GM19328 (cell line): ENCODE data around the gene KCNQ1.

Experiments
- ATAC-seq: cut with Tn5 transposase; IDR thresholded peaks from one replicate; pipeline ENCODE4 v1.9.1; 2021; ENCODE audit warnings: mild to moderate bottlenecking, moderate library complexity; ENCODE audit not compliant: unreplicated experiment

KCNQ1 gene

DNA sequence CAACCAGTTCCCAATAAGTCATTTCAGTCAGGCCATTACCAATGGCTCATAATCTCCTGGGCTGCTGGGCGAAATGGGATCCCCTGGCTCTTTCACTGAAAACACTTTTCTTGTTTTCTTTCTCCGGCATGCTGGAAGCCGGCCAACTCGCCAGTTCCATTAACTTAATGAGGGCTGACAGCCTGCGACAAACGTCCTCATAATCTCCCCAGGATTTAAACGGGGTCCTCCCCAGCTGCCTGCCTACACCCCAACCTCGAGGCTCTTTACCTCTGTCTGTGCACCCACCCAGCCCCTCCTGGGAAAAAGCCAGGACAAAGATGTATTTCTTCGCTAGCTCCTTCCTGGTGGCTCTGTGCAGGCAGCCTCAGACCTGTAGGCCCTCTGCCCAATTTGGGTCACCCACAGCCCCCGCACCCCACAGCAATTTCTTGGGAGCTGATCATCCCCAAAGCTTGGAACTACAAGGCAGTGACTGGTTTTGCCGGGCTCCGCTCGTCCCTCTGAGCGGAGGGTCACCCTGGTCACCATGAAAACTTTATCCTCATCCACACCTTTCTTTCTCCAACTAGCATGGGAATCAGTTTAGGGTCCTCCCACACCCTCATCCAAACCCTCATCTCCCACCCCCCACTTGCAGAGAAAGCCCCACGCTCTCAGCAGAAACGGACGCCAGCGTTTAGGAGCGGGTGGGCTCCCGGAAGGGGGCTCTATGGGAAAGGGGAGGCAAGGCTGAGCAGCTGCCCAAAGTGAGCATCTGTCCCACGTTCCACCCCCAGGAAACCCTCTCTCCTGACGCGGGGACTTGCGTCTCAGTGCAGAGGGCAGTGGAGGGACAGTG, 306.1 kb downstream of the KCNQ1 start:
- ATAC-seq: no peak

DNA sequence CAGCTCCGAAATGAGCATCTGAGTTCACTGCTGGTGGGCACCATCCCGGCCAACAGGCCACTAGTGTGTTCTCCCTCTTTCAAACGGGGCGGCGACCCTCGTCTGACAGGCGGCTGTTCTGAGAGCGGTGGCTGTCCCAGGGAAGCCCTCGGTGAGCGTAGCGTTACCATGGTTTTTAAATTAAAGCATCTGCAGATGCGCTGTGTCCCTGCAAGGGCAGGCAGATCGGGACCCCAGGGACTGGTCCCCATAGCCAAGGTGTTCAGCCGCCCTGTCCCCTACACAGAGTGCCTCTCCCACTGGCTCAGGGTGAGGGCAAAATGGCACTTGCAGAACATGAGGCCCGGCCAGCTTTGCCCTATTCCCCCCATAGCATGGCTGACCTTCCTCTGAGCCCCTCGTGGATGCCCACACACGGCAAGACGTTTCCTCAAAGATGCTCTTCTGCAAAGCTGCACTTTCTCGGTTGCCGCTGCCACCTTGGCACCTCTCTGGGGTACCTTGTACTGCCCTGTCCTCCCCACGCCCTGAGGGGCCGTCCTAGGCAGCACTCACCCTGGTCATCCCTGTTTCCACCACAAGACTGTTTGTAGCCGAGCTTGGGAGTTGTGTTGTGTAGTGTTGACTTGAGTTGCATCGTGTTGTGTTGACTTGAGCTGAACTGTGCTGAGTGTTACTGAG, 306.9 kb downstream of the KCNQ1 start:
- no peak for ATAC-seq

DNA sequence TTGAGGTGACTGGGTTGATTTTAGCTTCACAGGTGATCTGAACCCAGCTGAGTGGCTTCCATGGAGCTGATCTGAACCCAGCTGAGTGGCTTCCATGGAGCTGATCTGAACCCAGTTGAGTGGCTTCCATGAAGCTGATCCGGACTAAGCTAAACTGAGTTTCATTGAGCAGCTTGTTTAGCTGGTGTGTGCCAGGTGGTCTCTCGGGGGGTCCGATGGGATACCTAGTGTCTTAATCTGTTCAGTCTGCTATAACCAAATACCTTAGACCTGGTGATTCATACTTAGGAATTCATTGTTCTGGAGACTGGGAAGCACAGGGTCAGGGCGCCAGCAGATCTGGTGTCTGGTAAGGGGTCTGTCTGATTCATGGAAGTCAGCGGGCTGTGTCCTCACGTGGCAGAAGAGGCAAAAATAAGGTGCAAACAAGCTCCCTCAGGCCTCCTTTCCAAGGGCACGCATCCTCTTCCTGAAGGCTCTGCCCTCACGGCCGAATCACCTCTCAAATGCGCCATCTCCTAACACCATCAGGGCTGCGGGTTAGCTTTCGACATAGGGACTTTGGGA, 307.5 kb downstream of the KCNQ1 start:
- ATAC-seq: no peak

DNA sequence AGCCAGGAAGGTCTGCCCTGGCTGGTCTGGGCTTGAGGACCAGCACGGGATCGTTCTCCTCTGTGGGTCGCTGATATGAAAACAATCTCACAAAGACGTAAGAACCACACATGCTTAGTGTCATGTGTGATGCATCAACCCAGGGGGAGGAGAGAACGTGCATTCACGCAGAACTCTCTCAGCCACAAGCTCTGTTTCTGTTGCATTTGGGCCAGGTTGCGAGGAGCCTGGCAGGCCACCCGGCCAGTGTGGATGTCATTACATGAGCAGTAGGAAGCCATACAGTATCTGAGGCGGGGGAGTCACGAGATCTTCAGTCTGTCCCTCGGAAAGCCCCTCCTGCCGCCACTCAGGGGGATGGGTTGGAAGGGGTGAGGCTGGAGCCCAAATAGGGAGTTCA, 308.1 kb downstream of the KCNQ1 start:
- ATAC-seq: no peak

DNA sequence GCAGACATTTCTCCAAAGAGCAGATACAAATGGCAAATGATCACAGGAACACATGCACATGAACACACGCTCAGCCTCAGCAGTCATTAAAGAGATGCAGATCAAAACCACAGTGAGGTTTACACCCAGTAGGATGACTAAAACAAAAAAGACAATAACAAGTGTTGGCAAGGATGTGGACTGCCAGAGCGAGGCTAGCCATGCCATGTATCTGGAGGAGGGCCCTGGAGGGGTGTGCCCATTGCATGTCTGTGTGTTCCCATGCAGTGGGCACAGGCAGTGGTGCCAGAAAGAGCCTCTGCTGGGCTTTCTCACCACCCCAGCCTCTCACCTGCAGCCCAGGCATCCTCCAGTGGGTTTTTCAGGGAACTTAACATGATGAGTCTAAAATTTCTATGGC, 309.2 kb downstream of the KCNQ1 start:
- no peak for ATAC-seq

DNA sequence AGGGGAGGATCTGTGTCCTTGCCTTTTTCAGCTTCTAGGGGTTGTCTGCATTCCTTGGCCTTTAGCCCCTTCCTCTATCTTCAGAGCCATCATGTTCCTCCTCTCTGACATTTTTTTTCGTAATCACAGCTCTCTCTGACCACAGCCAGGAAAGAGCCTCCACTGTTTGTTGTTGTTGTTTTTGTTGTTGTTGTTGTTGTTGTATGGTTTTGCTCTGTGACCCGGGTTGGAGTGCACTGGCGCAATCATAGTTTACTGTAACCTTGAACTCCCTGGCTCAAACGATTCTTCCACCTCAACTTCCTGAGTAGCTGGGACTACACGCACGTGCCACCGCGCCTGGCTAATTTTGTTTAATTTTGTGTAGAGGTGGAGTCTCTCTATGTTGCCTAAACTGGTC, 310.3 kb downstream of the KCNQ1 start:
- ATAC-seq: no peak

DNA sequence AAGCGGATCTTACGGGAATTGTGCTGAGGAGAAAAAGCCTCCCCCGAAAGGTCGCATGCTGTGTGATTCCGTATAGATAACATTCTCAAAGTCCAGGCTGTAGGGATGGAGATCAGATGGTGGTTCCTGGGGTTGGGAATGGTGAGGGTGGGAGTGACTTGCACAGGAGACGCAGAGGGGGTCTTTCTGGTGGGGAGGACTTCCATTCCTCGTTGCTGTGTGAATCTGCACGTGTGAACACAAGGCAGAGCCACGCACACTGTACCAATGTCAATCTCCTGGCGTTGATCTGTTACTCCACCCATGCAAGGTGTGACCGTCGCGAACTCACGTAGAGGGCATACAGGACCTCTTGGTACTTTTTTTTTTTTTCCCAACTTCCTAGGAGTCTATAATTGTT, 313.9 kb downstream of the KCNQ1 start:
- ATAC-seq: no peak

DNA sequence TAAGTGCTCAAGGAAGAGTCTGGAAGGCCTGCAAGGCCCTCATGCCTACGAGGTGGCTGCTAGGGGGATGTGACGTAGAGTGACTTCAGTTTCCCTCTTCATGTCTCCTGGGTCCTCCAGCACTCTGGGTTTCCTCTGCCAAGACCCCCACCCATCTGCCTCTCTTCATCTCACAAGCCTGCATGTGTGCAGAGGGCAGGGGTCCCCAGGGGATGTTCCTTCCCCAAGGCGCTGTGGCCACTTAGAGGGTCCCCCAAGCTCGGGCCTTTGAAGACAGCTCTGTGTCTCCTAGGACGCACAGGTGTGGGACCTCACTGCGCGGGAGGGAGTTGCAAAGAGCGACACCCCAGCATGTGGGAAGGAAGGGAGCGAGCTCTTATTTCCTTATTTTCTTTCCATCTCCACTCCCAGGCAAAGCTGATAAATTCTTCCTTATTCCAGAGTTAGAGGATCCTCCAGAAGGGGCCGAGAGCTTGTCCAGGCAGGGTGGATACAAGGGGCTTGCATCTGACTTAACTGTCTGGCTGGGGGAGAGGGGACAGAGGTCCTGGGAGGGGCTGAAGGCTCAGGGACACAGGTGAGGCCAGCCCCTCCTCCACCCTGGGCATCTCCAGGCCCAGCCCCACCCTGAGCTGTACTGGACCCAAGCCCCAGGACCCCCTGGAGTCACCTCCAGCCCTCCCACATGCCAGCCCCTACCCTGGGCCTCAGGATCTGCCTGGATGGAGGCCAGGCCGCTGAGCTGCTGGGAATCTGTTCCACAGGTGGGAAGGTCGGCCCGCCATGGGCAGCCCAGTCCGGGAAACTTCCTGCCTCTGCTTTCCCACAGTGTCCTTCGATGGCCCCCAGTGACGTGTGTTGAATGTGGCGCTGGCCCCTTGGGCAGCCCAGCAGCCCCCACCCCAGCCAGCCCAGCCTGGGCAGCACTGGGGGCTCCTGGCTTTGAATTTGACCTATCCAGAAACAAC, 314.7 kb downstream of the KCNQ1 start:
- ATAC-seq: no peak

DNA sequence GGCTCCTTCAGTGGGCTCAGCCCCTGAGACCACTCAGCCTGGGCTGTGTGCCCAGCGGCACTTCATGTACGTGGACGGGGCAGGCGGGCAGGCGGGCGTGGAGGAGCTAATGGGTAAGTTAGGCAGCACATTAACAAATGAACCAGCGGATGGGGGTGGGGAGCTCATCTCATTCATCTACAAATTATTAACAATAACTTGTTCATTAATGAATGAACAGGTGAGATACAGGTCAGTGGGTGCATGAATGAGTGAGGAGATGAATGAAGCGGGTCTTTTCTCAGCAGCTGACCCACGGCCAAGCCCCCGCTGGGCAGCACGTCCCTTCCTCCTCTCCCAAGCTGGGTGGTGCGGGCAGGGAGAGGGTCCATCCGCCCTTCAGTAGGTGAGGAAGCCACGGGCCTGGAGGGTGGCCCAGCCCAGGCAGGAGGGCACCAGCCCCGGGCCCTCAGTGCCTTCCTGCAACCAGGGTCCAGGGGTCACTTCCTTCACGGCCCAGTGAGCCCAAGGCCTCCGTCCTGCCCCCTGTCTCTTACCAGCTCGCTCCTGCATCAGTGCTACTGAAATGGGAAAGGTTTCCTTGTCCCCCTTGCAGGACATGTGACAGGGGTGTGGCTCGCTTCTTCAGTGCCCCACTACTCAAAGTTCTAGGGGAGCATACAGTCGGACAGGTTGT, 315.5 kb downstream of the KCNQ1 start:
- ATAC-seq: no peak

DNA sequence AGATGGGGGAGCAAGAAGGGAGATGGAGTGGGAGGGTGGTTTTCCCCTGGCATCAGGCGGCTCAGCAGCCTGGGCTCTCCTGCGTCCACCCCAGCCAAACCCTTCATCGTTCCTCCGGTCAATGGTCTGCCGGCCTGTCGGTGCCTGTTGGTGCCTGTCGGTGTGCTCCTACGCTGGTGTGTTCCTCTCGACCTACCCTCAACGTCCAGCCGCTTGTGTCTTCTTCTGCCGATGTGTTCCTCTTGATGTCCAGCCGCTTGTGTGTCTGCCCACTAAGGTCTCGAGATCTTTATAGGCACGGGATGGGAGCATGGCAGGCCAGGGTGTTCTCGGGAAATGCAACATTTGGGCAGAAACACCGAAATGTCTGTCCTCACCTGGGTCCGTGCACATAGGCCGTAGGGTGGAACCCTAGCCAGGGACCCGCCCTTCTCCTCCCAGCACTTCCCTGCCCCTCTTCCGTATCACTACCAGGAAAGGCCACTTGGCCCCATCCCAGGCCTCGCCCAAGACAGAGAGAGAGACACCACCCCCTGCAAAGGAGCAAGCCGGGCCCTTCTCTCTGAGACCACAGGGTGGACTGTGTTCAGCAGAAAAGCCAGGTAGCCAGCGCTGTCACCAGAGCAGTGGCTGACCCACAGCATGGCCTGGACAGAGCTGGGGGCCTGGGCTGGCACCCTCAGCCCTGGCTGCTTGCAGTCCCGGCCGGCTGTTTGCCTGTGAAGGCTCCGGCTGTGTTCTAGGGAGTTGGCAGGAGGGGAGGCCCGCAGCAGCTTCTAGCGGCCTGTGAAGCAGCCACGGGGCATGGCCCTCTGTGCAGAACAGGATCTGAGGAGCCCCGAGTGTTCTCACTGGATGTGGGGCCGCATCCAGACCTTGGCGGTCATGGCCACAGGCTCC, 316.6 kb downstream of the KCNQ1 start:
- no peak for ATAC-seq

DNA sequence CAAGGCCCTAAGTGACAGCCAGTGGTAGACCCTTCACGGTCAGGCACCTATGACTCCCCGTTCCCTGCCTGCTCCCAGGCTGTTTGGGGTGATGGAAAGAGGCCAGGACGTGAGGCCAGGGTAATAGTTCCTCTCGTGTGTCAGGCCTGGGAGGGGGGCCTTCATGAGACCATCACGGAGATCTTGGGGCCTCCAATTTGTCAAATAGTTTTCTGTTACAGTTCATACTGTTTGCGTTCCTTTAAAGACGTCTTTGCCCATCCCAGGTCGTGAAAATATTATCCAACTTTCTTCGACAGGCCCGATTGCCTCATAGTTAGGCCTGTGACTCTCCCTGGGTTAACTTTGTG, 317.2 kb downstream of the KCNQ1 start:
- no peak for ATAC-seq

DNA sequence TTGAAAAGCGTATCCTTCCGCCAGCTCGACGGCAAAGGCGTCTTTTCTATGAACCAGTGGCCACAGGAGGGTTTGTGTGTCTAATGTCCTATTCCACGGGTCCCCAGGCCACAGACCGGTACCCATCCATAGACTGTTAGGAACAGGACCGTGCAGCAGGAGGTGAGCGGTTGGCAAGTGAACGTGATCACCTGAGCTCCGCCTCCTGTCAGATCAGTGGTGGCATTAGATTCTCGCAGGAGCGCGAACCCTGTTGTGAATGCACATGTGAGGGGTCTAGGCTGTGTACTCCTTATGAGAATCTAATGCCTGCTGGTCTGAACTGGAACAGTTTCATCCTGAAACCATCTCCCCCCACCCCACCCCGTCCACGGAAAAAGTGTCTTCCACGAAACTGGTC, 317.6 kb downstream of the KCNQ1 start:
- no peak for ATAC-seq

DNA sequence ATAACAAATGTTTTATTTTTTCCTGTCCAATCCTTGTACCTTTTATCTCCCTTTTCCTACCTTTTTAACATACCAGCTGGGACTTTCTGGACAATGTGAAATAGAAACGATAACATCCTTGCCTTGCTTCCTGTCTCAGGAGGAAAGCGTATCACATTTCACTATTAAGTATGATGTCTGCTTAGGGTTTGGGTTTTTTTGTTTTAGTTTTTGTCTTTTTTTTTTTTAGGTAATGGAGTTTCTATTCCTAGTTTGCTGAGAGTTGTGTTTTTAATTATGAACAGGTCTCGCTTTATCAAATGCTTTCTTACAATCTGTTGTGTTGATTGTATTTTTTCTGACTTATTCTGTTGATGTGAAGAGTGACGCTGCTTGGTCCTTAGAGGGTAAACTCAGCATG, 319.2 kb downstream of the KCNQ1 start:
- no peak for ATAC-seq

DNA sequence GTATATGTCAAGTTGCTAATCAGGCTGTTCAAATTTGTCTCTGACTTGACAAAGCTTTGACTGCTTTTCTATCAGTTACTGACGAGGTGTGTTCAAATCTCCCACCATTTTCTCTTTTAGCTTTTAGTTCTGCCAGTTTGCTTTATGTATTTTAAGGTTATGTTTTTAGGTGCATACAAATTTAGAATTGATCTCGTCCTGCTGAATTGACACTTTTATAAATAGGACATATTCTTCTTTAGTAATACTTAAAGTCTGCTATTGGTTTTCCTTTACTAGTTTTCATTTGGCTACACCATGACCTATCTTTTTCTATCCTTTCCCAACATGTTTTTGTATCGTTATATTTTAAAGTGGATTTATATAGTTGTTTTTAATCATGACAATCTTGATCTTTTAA, 320.7 kb downstream of the KCNQ1 start:
- ATAC-seq: no peak

DNA sequence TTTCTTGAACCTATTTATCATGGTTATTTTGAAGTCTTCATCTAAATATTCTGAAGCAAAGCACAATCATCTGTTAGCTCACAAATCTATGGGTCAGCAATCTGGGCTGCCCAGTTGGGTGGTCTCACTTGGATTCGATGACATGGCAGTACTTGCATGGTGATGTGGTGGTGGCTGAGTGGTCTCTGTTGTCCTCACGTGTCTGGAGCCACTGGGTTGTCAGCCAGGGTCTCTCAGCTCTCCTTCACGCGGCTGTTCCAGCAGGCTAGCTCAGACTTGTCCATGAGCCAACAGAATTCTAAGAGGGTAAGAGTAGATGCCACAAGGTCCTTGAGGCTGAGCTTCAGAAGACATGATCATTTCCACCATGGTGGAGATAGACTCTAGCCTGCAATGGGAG, 321.4 kb downstream of the KCNQ1 start:
- ATAC-seq: no peak

DNA sequence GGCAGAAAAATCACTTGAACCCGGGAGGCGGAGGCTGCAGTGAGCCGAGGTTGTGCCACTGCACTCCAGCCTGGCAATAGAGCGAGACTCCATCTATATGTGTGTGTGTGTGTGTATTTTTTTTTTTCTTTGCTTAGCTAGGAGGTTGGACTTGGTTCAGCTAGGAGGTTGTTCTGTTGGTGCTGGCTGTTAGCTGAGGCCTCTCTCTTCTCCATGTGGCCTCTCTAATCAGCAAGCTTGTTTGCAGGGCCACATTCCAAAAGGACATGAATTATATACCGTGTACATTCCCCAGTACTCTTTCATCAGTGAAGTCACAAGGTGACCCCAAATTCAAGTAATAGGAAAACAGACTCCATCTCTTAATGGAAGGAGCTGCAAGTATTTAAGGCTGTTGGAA, 322.3 kb downstream of the KCNQ1 start:
- no peak for ATAC-seq

DNA sequence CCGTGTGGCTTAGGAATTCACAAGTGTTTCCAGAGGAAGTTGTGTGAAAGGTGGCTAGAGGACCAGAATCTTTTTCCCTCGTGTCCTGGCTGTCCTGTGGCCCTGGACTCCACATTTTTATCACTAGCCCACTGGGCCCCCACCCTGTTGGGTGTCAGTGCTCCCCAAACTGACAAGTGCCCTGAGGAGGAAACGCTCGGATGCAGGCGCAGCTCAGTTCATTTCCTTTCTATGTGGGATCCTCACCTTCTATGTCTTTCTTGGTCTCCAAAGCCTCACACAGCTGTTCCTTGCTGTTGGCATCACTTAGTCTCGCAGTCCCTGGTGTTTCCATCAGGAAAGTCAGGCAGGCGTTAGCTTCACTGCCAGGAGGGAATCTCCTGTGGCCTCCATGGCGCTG, 323.0 kb downstream of the KCNQ1 start:
- ATAC-seq: no peak

DNA sequence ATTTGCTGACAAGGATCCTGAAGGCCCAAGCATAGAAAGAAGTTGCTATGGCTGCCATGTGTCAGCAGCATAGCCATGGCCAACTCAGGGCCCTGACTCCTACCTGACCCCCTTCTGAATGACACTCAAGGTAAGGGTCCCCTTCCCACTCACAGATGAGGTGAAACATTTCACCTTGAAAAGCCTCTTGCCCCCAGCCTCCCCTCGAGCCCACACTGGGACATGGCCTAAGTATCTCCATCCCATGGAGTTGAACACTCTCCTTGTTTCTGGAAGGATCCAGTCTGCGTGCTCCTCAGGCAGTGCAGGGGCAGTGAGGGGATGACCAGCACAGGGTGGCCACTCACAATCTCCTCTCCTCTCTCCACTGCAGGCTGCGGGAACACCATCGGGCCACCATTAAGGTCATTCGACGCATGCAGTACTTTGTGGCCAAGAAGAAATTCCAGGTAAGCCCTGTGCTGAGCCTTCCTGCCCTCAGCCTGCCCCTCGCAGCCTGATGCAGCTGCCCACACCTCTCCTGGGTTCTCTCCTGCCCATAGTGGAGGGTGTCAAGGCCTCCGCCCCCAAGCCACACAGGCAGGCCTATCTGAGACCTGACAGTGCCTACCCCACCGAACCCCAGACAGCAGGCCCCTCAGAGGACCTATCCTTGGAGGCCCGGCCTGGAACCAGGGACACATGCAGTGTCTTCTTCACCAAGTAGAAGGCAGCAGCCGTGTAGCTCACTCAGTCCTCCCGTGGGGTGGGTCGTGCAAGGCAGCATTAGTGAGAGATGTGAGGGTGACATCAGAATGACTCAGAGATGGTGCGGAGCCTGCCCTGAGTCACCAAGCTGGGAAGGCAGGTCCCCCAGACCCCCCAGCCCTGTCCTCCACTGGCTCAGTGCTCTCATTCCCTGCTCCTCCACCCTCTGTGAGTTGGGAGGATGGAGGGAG, 323.9 kb downstream of the KCNQ1 start:
- no peak for ATAC-seq
